CD14-positive monocyte (primary cell): ENCODE data around the gene NEK10. TPM values are rescaled to one million over a fixed set of nuclear protein-coding genes. Genes with fewer than 3 reads are reported as not detected.

Experiments
- DNase-seq, 3 donors: peaks; one replicate each; pipeline ENCODE4 v3.0.0-alpha.2; 2011 to 2022
- H2AFZ ChIP-seq: 2 replicates; pipeline ENCODE4 v1.6.0; 2012; ENCODE audit warnings: mild to moderate bottlenecking, low read depth, low read length, inconsistent platforms; ENCODE audit not compliant: insufficient read depth, poor library complexity, severe bottlenecking
- H3K27ac ChIP-seq, 2 donors: 1 replicate in 1 of 2; 2 replicates in 1 of 2; pipeline ENCODE4 v1.5.1; 2012 to 2013; ENCODE audit warnings: low read length in 2 of 2, control low read depth in 1 of 2, inconsistent platforms in 1 of 2, low read depth in 1 of 2, mild to moderate bottlenecking in 1 of 2
- H3K27me3 ChIP-seq, 2 donors: one replicate each; pipeline versions ENCODE4 v1.6.0 to v1.6.1; 2011 to 2013; ENCODE audit warnings: low read length in 2 of 2; ENCODE audit not compliant: control insufficient read depth in 2 of 2, insufficient read depth in 2 of 2
- H3K36me3 ChIP-seq, 2 donors: replicated peaks in 1 of 2; 1 replicate in 1 of 2; 2 replicates in 1 of 2; pipeline versions ENCODE4 v1.5.1 to v1.6.1; 2012 to 2013; ENCODE audit warnings: low read length in 2 of 2, control low read depth in 1 of 2, inconsistent platforms in 1 of 2, mild to moderate bottlenecking in 1 of 2; ENCODE audit not compliant: insufficient read depth in 2 of 2, control insufficient read depth in 1 of 2
- H3K4me1 ChIP-seq, 2 donors: 1 replicate in 1 of 2; 2 replicates in 1 of 2; pipeline versions ENCODE4 v1.5.1 to v1.6.1; 2012 to 2013; ENCODE audit warnings: low read length in 2 of 2, control low read depth in 1 of 2, inconsistent platforms in 1 of 2, mild to moderate bottlenecking in 1 of 2, moderate library complexity in 1 of 2; ENCODE audit not compliant: insufficient read depth in 2 of 2, control insufficient read depth in 1 of 2
- H3K4me2 ChIP-seq: replicated peaks from 2 replicates; pipeline ENCODE3; 2012; ENCODE audit warnings: low read length, moderate library complexity, mild to moderate bottlenecking; ENCODE audit not compliant: poor library complexity, severe bottlenecking; ENCODE audit errors: extremely low read depth
- H3K4me3 ChIP-seq, 3 experiments: fragments of 200-600 bp in 1 of 3; sonication (generic) in 1 of 3; replicated peaks in 1 of 3; 1 replicate in 2 of 3; 2 replicates in 1 of 3; pipeline ENCODE4 v1.5.1; 2011 to 2013; ENCODE audit warnings: low read length in 3 of 3, mild to moderate bottlenecking in 3 of 3, control low read depth in 2 of 3, low read depth in 2 of 3, inconsistent platforms in 1 of 3, moderate library complexity in 1 of 3
- H3K79me2 ChIP-seq: 2 replicates; pipeline ENCODE4 v1.6.0; 2012; ENCODE audit warnings: mild to moderate bottlenecking, control low read depth, inconsistent platforms, low read length, moderate library complexity; ENCODE audit not compliant: insufficient read depth
- H3K9ac ChIP-seq: 2 replicates; pipeline ENCODE4 v1.6.0; 2017; ENCODE audit warnings: low read length, mild to moderate bottlenecking; ENCODE audit not compliant: insufficient read depth, poor library complexity, severe bottlenecking
- H3K9me3 ChIP-seq, 2 donors: replicated peaks in 1 of 2; 1 replicate in 1 of 2; 2 replicates in 1 of 2; pipeline versions ENCODE4 v1.5.1 to v1.6.1; 2012 to 2013; ENCODE audit warnings: low read length in 2 of 2, control low read depth in 1 of 2; ENCODE audit not compliant: control insufficient read depth in 1 of 2, insufficient read depth in 1 of 2
- H4K20me1 ChIP-seq: 2 replicates; pipeline ENCODE4 v1.6.0; 2012; ENCODE audit warnings: mild to moderate bottlenecking, low read length, control low read depth, moderate library complexity; ENCODE audit not compliant: insufficient read depth
- H3K27ac Mint-ChIP-seq, 7 donors: one replicate each; pipeline ENCODE4 v1.8.0; 2020; ENCODE audit warnings: mild to moderate bottlenecking in 7 of 7, mixed read lengths in 7 of 7, moderate library complexity in 6 of 7, inconsistent platforms in 2 of 7
- H3K27me3 Mint-ChIP-seq, 3 donors: one replicate each; pipeline ENCODE4 v1.8.0; 2021 to 2022; ENCODE audit warnings: low read depth in 3 of 3, mild to moderate bottlenecking in 3 of 3, mixed read lengths in 3 of 3, moderate library complexity in 3 of 3, inconsistent platforms in 1 of 3
- H3K36me3 Mint-ChIP-seq, 2 donors: one replicate each; pipeline ENCODE4 v1.8.0; 2020; ENCODE audit warnings: mixed read lengths in 2 of 2, inconsistent platforms in 1 of 2, mild to moderate bottlenecking in 1 of 2
- H3K4me1 Mint-ChIP-seq: one replicate; pipeline ENCODE4 v1.8.0; 2020; ENCODE audit warnings: mild to moderate bottlenecking, mixed read lengths
- H3K4me3 Mint-ChIP-seq, 2 donors: one replicate each; pipeline ENCODE4 v1.8.0; 2020; ENCODE audit warnings: mild to moderate bottlenecking in 2 of 2, mixed read lengths in 2 of 2, moderate library complexity in 1 of 2
- H3K9me3 Mint-ChIP-seq, 7 donors: one replicate each; pipeline ENCODE4 v1.8.0; 2020 to 2022; ENCODE audit warnings: mixed read lengths in 7 of 7, mild to moderate bottlenecking in 6 of 7, moderate library complexity in 6 of 7, inconsistent platforms in 2 of 7
- CTCF ChIP-seq: fragments of 200-600 bp; IDR thresholded peaks from one replicate; pipeline ENCODE4 v1.8.0; 2022; ENCODE audit warnings: antibody characterized with exemption, mild to moderate bottlenecking
- WGBS: methylation state at CpG from one replicate; pipeline ENCODE4 v1.1.5; 2013; ENCODE audit warnings: missing lambda C conversion rate; ENCODE audit not compliant: insufficient coverage; 5-methylcytosine and 5-hydroxymethylcytosine counted together
- intact Hi-C, 2 donors: fragments of 100-400 bp; cut with micrococcal nuclease; formaldehyde crosslinking; loops; one replicate each; pipeline versions ENCODE4 v1.15.0 to v1.15.1; 2023
- polyA plus RNA-seq, 3 donors: library from polyadenylated mRNA; depleted of rRNA in 1 of 3; unstranded in 2 of 3; stranded (reverse) in 1 of 3; fragments of 300-500 nt in 2 of 3; fragments of >200 nt in 1 of 3; fragmentation: Illumina TruSeq in 2 of 3; gene quantifications; 1 replicate in 2 of 3; 2 replicates in 1 of 3; pipeline ENCODE4 v1.2.3, GENCODE V29; 2012 to 2021

NEK10 gene
- polyA plus RNA-seq, 3 donors = not detected

DNA sequence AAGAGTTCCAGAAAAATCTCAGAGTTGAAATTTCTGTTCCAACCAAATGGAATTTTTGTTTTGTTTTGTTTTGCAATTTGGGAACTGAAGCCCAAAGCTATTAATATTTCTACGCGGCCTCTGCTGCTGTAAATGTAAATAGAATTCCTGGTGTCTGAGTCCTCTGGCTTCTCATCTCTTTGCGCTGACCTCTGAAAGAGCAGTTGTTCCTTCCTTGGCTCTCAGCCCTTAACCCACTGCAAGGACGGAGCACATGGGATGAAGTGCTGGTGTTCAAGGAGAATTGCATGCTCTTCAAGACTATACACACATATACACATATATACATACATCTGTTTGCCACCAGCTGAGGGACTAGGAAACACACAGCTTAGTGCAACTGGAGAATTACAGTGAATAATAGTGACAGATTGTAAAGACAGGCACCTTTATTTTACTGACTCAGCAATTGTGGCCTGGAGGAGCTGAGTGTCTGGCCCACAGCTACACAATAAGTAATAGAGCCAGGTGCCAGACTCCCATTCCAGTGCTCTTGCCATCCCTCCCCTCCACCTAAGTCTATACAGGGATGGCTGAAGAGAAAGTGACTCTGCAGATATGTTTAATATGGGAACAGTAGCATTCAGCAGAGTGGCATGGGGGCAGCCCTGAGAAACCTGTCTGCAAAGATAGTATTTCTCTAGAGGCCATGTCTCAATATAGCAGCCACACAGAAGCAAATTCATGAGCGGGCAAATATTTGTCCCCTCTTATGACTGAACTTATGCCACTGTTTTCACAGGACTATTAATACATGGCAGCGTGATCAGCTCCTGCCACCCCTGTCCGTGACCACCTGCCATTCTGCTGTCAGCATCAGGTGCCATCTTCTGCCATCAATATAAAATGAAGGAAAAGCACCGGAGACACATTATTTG is 42.3 kb downstream of the NEK10 start:
- H4K20me1 ChIP-seq = no peaks in the 10 kb centered on the region
- Mint-ChIP-seq H3K27ac (no peak overlapping the region), H3K4me1 (no peaks in the 10 kb centered on the region), H3K36me3 (no peaks in the 10 kb centered on the region), H3K4me3 (no peak overlapping the region), H3K27me3 (no peaks in the 10 kb centered on the region), H3K9me3 (peaks cover 0 to 8% (median 5%) of the 10 kb centered on the region in 7 donors)
- H3K9ac ChIP-seq = no peak overlapping the region
- H3K4me3 ChIP-seq = no peak overlapping the region
- H3K36me3 ChIP-seq = no peaks in the 10 kb centered on the region
- H3K4me1 ChIP-seq = no peaks in the 10 kb centered on the region
- no peak overlapping the region for H3K27ac ChIP-seq
- no peaks in the 10 kb centered on the region for H3K9me3 ChIP-seq
- H3K79me2 ChIP-seq = no peaks in the 10 kb centered on the region
- intact Hi-C loops = no loop called here
- TF ChIP-seq CTCF = no peak
- no peak for DNase-seq
- WGBS = 88% methylated on average over 1 of the region's 8 CpGs
- no peaks in the 10 kb centered on the region for H3K27me3 ChIP-seq
- H2AFZ ChIP-seq = no peak overlapping the region
- H3K4me2 ChIP-seq = no peak overlapping the region

- Mint-ChIP-seq H3K27me3 (no peaks in the 10 kb centered on the region), H3K36me3 (no peaks in the 10 kb centered on the region)
Observed at GRCh38 chr3:27326202-27326601, 43.0 kb downstream of the NEK10 start.

More at GRCh38 chr3:27326202-27326601, 43.0 kb downstream of the NEK10 start:
- no peak overlapping the region for H3K9ac ChIP-seq
- H3K4me1 Mint-ChIP-seq = no peaks in the 10 kb centered on the region
- no peak overlapping the region for H3K27ac Mint-ChIP-seq
- H3K27me3 ChIP-seq = no peaks in the 10 kb centered on the region
- no peak overlapping the region for H3K27ac ChIP-seq
- H4K20me1 ChIP-seq = no peaks in the 10 kb centered on the region
- H3K4me3 Mint-ChIP-seq = no peak overlapping the region
- H2AFZ ChIP-seq = no peak overlapping the region
- no peak overlapping the region for H3K4me2 ChIP-seq
- no peaks in the 10 kb centered on the region for H3K36me3 ChIP-seq
- no peak overlapping the region for H3K4me3 ChIP-seq
- no peaks in the 10 kb centered on the region for H3K9me3 ChIP-seq
- H3K9me3 Mint-ChIP-seq = peaks cover 0 to 8% (median 5%) of the 10 kb centered on the region in 7 donors
- WGBS = no CpG with 5 or more reads among the region's 1 CpG
- H3K79me2 ChIP-seq = no peaks in the 10 kb centered on the region
- intact Hi-C loops = no loop called here
- no peak for DNase-seq
- no peak for TF ChIP-seq CTCF
- no peaks in the 10 kb centered on the region for H3K4me1 ChIP-seq
